ACHN (cell line): ENCODE measurements around the gene MAGI1.

Source experiments
- DNase-seq: peaks from one replicate; pipeline ENCODE4 v3.0.0-alpha.2; 2015
- in situ Hi-C: cut with HindIII; loops from 2 replicates; pipeline ENCODE4 v1.10.0; 2017; ENCODE audit warnings: low sequenced_read_pairs, low pct_ligation_motif_present, low pct_unique_long_range_greater_than_20kb

Gene MAGI1

GRCh38 chr3:66019896-66020295 lies 18.8 kb downstream of the MAGI1 start:
- in situ Hi-C loops = no loop called here
- DNase-seq = no peak

GRCh38 chr3:66018057-66019033 lies 20.4 kb downstream of the MAGI1 start:
- in situ Hi-C loops = no loop called here
- DNase-seq = no peak

GRCh38 chr3:66017591-66017990 lies 21.1 kb downstream of the MAGI1 start:
- in situ Hi-C loops = no loop called here

GRCh38 chr3:66017084-66017483 lies 21.6 kb downstream of the MAGI1 start:
- no peak for DNase-seq
- in situ Hi-C loops = no loop called here

More at GRCh38 chr3:66017591-66017990, 21.1 kb downstream of the MAGI1 start:
- DNase-seq = no peak

GRCh38 chr3:66015841-66016240 lies 22.9 kb downstream of the MAGI1 start:
- DNase-seq = no peak
- in situ Hi-C loops = no loop called here

GRCh38 chr3:66014651-66015050 lies 24.1 kb downstream of the MAGI1 start:
- DNase-seq = no peak
- in situ Hi-C loops = no loop called here

GRCh38 chr3:66014056-66014455 lies 24.7 kb downstream of the MAGI1 start:
- no peak for DNase-seq
- in situ Hi-C loops = no loop called here

- in situ Hi-C loops = no loop called here
- no peak for DNase-seq
These were observed 26.0 kb downstream of the MAGI1 start for GRCh38 chr3:66012711-66013110.

- in situ Hi-C loops = no loop called here
- DNase-seq = no peak
These were observed 27.7 kb downstream of the MAGI1 start for GRCh38 chr3:66010739-66011655.

GRCh38 chr3:66010348-66010738 lies 28.4 kb downstream of the MAGI1 start:
- in situ Hi-C loops = no loop called here
- DNase-seq = no peak

GRCh38 chr3:66004244-66004643 lies 34.5 kb downstream of the MAGI1 start:
- in situ Hi-C loops = no loop called here
- no peak for DNase-seq

GRCh38 chr3:66001626-66002025 lies 37.1 kb downstream of the MAGI1 start:
- in situ Hi-C loops = no loop called here
- no peak for DNase-seq

GRCh38 chr3:66000506-66000905 lies 38.2 kb downstream of the MAGI1 start:
- DNase-seq = no peak
- in situ Hi-C loops = no loop called here

- DNase-seq = no peak
- in situ Hi-C loops = no loop called here
These were observed 39.1 kb downstream of the MAGI1 start for GRCh38 chr3:65999606-66000005.

- in situ Hi-C loops = no loop called here
- no peak for DNase-seq
These were observed 42.1 kb downstream of the MAGI1 start for GRCh38 chr3:65996589-65996988.

- in situ Hi-C loops = no loop called here
- DNase-seq = no peak
These were observed 43.2 kb downstream of the MAGI1 start for GRCh38 chr3:65995515-65995914.

GRCh38 chr3:65995030-65995429 lies 43.7 kb downstream of the MAGI1 start:
- DNase-seq = no peak
- in situ Hi-C loops = no loop called here

- DNase-seq = no peak
- in situ Hi-C loops = no loop called here
These were observed 45.4 kb downstream of the MAGI1 start for GRCh38 chr3:65993134-65993900.

GRCh38 chr3:65992106-65992505 lies 46.6 kb downstream of the MAGI1 start:
- DNase-seq = no peak
- in situ Hi-C loops = no loop called here
